Measurements from ENCODE around the gene SDHC.

GRCh38 chr1:161357073-161357472 is 42.9 kb downstream of the SDHC start:
- TF ChIP-seq, protein P1, sequence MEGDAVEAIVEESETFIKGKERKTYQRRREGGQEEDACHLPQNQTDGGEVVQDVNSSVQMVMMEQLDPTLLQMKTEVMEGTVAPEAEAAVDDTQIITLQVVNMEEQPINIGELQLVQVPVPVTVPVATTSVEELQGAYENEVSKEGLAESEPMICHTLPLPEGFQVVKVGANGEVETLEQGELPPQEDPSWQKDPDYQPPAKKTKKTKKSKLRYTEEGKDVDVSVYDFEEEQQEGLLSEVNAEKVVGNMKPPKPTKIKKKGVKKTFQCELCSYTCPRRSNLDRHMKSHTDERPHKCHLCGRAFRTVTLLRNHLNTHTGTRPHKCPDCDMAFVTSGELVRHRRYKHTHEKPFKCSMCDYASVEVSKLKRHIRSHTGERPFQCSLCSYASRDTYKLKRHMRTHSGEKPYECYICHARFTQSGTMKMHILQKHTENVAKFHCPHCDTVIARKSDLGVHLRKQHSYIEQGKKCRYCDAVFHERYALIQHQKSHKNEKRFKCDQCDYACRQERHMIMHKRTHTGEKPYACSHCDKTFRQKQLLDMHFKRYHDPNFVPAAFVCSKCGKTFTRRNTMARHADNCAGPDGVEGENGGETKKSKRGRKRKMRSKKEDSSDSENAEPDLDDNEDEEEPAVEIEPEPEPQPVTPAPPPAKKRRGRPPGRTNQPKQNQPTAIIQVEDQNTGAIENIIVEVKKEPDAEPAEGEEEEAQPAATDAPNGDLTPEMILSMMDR (IDR thresholded peaks at IDR 0.05; ENCODE audit: low read depth, low read length), result no peak
- TF ChIP-seq POLR2A (IDR thresholded peaks at IDR 0.05; ENCODE audit: extremely low read depth, insufficient read length) (no peak), MAX (IDR thresholded peaks at IDR 0.05; ENCODE audit: low read depth, low read length) (no peak), MYC (IDR thresholded peaks at IDR 0.05; ENCODE audit: low read depth, low read length) (no peak)

Measured in NB4 (cell line).